Left cardiac atrium (tissue), 4 donors: Measurements from ENCODE around the gene FANK1. TPM values are rescaled to one million over a fixed set of nuclear protein-coding genes. Genes with fewer than 3 reads are reported as not detected.
"Not testable (repeated sequence)": the region's sequence is repeated elsewhere in the genome, so short reads cannot be mapped to it uniquely, and the experiment has no call there.

Experiments
- ATAC-seq, 2 donors: fragments of 200-7000 bp; cut with Tn5 transposase; one replicate each; pipeline ENCODE4 v1.9.1; 2020; ENCODE audit warnings: mild to moderate bottlenecking in 2 of 2, moderate library complexity in 2 of 2
- DNase-seq: peaks from one replicate; pipeline ENCODE4 v3.0.0-alpha.2; 2020
- intact Hi-C, 2 donors: fragments of 100-400 bp; cut with DNase I; formaldehyde crosslinking; loops; one replicate each; pipeline versions ENCODE4 v1.14.1 to v1.15.1; 2022 to 2023
- total RNA-seq, 2 donors: library from RNA; stranded (reverse); fragmentation: NEBNext Ultra II Directional; extraction: Animal tissue kit (Norgen Biotek cat#: 25700); gene quantifications; one replicate each; pipeline ENCODE4 v1.2.1, GENCODE V29; 2021
- donor health status: DM: no; HTN: yes; CAD: no.
- donor health status: DM: no; HTN: yes; CAD: no; lungs with severe emphysema.
- donor health status: DM: yes; HTN: yes; CAD: no.
- donor health status: Dilated cardiomyopathy.

Gene FANK1
- total RNA-seq, 2 donors from 2014 or later, result 0.81 to 0.88 TPM

DNA sequence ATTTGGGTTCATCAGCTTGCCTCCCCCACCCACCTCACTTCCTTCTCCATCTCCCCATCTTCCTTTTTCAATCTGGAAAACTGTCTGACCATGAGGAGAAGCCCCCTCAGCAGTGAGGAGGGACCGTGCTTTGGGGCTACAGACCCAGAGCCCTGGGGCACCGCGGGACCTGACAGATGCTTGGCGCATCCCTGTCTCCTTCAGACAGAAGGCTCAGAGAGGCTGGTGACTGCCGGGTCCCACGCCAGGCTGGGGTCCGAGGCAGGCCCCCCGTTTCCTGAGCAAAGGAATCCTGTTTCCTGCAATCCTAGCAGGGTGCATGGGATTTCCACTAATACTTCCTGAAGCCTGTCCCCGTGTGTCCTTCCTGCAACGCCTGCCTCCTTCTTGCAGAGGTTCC, 147.0 kb downstream of the FANK1 start:
- no peak for DNase-seq
- intact Hi-C loops, result no loop called here
- no peak for ATAC-seq

DNA sequence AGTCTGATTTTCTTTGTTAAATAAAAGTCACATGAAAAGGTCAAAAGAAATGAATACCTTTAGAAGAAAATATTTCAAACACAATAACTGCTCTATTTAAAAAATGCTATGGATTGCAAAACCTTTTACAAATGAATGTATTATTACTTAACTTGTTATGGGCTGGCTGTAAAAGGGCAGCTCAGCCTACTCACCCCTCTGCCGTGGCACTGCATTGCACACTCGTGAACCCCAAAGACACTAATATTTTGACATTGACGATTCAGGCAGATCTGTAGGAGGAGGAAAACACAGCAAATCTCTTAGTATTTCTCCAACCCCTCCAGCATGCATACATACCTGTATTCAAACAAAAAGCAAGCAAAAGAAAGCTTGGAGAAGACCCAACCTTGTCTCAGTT, 149.5 kb downstream of the FANK1 start:
- ATAC-seq, result no peak
- intact Hi-C loops, result no loop called here
- no peak for DNase-seq

DNA sequence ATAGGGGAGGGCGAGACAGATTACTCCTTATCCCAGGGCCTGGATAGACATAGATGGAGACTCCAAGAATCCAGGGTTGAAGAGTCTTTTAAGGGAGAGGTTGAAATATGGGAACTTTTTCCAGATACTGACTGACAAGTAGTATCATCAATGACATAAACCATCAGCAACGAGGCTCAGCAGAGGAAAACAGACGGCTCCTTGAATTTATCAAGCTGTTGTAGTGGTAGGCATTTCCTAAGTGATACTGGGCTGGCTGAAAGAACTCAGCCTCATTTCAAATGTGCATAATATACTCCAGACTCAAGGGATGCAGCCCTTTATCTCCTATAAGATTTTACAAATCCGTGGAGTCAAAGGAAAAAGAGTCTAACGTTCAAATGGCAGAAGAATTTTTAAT, 150.5 kb downstream of the FANK1 start:
- ATAC-seq (no peak), DNase-seq (no peak)
- intact Hi-C loops, result no loop called here

DNA sequence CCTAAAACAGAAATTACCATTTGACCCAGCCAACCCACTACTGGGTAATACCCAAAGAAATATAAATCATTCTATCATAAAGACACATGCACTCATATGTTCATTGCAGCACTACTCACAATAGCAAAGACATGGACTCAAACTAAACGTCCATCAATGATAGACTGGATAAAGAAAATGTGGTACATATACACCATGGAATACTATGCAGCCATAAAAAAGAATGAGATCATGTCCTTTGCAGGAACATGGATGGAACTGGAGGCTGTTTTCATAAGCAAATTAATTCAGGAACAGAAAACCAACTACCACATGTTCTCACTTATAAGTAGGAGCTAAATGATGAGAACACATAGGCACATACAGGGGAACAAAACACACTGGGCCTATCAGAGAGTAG, 151.4 kb downstream of the FANK1 start:
- ATAC-seq, DNase-seq, intact Hi-C loops: not testable (repeated sequence)

DNA sequence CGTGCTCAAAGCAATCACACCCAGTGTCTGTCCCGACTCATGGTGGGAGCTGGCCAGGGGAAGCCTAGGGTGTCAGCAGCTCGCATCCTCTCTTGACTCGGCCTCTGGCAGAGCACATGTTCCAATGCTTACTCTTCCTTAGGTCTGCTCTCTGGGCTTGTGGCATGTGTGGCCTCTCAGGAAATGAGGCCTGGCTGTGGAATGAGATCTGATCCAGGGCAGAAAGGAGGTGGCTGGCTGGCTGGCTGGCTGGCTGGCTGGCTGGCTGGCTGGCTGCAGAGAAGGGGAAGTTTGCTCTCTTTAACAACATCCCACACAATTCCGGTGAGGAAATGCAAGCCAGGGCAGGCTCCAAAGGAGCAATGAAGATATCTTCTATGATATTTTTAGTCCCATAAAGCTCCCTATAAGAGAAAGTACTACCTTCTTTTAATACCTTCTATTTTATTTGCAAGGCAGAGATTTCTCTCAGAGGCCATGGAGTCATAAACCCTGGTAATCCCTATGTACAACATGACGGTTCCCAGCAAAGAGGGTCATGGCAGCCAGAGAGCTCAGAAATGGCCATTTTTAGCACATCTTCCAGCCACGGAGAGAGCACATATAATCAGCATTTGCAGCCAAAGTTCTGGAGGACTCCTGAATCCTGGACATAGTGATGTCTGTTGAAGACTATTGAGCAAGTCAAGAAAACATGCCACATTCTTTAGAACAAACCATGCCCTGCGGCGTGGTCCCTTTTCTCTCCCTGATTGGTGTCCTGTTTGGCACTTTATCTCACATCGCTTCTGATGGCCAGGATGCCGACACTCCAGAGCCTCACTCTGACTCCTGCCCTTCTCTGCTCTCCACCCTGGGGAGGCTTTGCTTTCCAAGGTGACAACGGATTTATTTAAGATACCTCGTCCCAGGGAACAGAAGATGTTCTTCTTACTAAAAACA, 153.7 kb downstream of the FANK1 start:
- intact Hi-C loops, result no loop called here
- peak; percentile 83 to 95 for ATAC-seq

DNA sequence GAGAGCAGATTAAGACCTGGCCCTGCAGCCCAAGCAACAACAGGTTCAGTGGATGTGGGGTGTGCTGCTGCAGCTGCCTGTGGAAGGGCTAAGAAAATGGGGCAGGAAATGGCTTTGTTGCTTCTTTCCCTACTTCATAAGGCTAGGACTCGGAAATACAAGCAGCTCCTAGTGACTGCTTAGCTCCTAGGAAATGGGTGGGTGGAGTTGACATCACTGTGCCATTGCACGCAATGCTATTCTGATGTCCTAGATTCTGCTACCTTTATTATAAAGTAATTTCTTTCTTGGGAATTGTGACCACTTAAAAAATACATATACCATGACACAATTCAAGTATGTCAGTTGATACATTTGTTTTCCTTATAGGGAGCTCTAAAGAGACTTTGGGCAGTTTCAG, 155.8 kb downstream of the FANK1 start:
- ATAC-seq (no peak), DNase-seq (no peak)
- intact Hi-C loops, result no loop called here

More for the DNA sequence above, 153.7 kb downstream of the FANK1 start:
- peak; percentile 72 for DNase-seq

DNA sequence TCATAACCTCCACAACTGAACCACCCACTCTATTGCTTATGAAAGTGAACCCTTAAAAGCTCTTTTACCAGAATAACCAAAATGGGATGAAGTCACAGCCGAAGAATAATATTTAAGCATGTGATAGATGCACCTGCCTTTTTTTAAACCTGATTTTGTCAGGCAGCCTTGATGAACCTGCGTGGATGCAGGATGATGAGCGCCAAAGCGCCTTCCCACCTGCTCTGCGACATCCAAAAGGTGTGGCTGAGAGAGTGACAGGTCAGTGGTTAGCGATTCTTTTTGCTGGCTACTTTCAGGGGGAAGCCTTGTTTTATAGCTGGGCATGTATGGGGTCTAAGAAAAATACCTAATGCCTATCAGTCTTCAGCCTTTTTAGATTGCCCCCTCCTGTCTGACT, 157.8 kb downstream of the FANK1 start:
- intact Hi-C loops, result no loop called here
- ATAC-seq, result no peak
- no peak for DNase-seq

DNA sequence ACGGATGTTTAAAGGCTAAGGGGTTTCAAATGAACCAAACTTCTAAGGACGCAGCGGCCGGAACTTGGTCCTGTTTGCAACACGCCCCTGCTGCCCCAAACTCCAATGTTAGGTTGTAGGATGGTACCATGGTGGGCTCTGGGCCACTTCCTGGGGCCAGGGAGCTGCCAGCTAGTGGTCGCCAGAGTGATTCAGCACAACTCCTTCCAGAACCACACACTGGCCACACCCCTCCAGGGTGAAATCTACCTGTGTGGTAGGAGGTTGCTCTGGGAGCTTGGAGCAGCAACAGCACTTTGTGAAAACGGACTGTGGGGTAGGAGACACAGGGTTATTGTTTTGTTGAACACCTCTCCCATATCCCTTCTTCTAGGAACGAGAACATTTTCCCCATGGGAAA, 161.1 kb downstream of the FANK1 start:
- no peak for ATAC-seq
- DNase-seq, result no peak
- intact Hi-C loops, result no loop called here

DNA sequence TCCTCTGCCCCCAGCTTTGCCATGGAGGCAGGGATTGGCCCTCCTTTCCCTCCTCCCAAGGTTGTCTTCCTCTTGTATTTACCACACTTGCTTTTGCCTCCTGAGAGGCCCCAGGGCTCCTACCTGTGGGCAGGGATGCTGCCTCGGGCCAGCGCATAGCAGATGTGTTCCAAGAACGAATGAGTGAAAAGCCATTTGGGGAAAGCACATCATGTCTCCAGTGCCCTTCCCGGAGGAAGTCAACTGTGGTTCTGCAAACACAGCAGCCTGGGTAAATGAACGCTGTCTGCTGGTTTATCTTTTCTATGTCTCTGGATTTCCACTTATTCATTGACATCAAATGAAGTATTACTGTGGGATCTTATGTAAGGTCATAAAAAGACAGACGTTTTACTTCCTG, 161.7 kb downstream of the FANK1 start:
- intact Hi-C loops, result no loop called here
- no peak for DNase-seq
- ATAC-seq, result no peak

DNA sequence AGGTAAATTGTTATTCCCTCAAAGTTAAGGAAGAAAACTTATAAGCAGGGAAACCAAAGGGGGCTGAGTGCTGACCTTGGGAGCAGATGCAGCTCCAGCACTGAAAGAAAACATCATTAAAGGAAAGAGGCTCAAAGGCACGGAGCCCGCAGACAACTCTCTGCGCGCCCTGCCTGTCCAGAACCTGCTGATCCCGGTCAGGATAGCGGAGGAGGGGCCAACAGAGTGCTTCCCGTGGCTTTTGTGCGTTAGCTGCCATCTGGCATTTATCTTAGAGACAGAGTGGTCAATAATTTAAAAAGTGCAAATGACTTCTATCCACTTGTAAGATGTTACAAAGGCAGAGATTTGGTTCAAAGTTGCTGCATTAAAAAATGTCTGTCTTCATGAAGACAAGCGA, 162.1 kb downstream of the FANK1 start:
- no peak for DNase-seq
- intact Hi-C loops, result no loop called here
- no peak for ATAC-seq

Other genes starting within 250 kb of the FANK1 start
- not detected for gene TEX36, start 213.4 kb upstream of the FANK1 start, total RNA-seq
- 10 to 100 TPM; 11.7 to 12.7 TPM for gene EDRF1, start 176.9 kb upstream of the FANK1 start, total RNA-seq
- under 1 TPM; 0.34 to 0.38 TPM for gene MMP21, start 120.7 kb upstream of the FANK1 start, total RNA-seq
- gene UROS, start 73.3 kb upstream of the FANK1 start, total RNA-seq, result 10 to 100 TPM; 59.5 to 68.5 TPM
- 10 to 100 TPM; 34.8 to 51.1 TPM for gene BCCIP, start 73.0 kb upstream of the FANK1 start, total RNA-seq
- gene DHX32, start 15.3 kb upstream of the FANK1 start, total RNA-seq, result 10 to 100 TPM; 37.1 to 39.7 TPM